Panc1 (cell line): ENCODE results near the gene IGSF5. TPM values are rescaled to one million over a fixed set of nuclear protein-coding genes. Genes with fewer than 3 reads are reported as not detected.

Source experiments
- ATAC-seq: fragments of 200-7000 bp; cut with Tn5 transposase; 2 replicates; pipeline ENCODE4 v1.9.1; 2020; ENCODE audit warnings: mild to moderate bottlenecking, moderate library complexity
- BruUV-seq: library from RNA; stranded (reverse); fragments of 400-500 nt; replicated peaks from 2 replicates; lab custom pipeline; 2021; lab: Mats Ljungman, UMichigan
- CTCF ChIA-PET: fragments of 300-600 bp; sonication (Branson Sonifier 250); formaldehyde crosslinking; loops from one replicate; lab custom pipeline; 2022; ENCODE audit warnings: antibody characterized with exemption; lab: Charles Lee
- POLR2A ChIA-PET: fragments of 300-600 bp; sonication (Branson Sonifier 250); formaldehyde crosslinking; loops from one replicate; lab custom pipeline; 2022; ENCODE audit warnings: antibody characterized with exemption; lab: Charles Lee
- DNase-seq: peaks from one replicate; pipeline ENCODE4 v3.0.0-alpha.2; 2010; ENCODE audit warnings: low read depth, low spot score
- H3K27ac ChIP-seq: 2 replicates; pipeline ENCODE4 v1.5.1; 2011; ENCODE audit warnings: mild to moderate bottlenecking, low read length, inconsistent platforms
- H3K27me3 ChIP-seq: fragments of 200-500 bp; sonication (Bioruptor generic); 2 replicates; pipeline ENCODE4 v1.6.0; 2014; ENCODE audit warnings: low read length, inconsistent platforms; ENCODE audit not compliant: control insufficient read depth, insufficient read depth
- H3K36me3 ChIP-seq: fragments of 200-500 bp; sonication (Bioruptor generic); 2 replicates; pipeline ENCODE4 v1.5.1; 2014; ENCODE audit warnings: inconsistent platforms, mild to moderate bottlenecking, low read length, moderate library complexity; ENCODE audit not compliant: control insufficient read depth, insufficient read depth
- H3K4me1 ChIP-seq: 2 replicates; pipeline ENCODE4 v1.5.1; 2011; ENCODE audit warnings: inconsistent platforms, mild to moderate bottlenecking, low read length, moderate library complexity; ENCODE audit not compliant: control insufficient read depth, insufficient read depth
- H3K4me3 ChIP-seq, 2 experiments: 2 replicates each; pipeline ENCODE4 v1.5.1; 2011 to 2012; ENCODE audit warnings: low read depth in 2 of 2, low read length in 2 of 2, mild to moderate bottlenecking in 2 of 2, inconsistent platforms in 1 of 2, moderate library complexity in 1 of 2
- H3K9me3 ChIP-seq: fragments of 200-500 bp; sonication (Bioruptor generic); 2 replicates; pipeline ENCODE4 v1.5.1; 2014; ENCODE audit warnings: low read depth, mild to moderate bottlenecking, inconsistent platforms, low read length, moderate library complexity; ENCODE audit not compliant: control insufficient read depth, insufficient read depth
- CTCF ChIP-seq: fragments of 450-650 bp; IDR thresholded peaks from 2 replicates; pipeline ENCODE4 v1.5.1; 2017; ENCODE audit warnings: mild to moderate bottlenecking
- POLR2AphosphoS5 ChIP-seq: IDR thresholded peaks from 2 replicates; pipeline ENCODE4 v1.6.1; 2012; ENCODE audit warnings: mild to moderate bottlenecking, low read depth, low read length, moderate library complexity
- REST ChIP-seq, 2 experiments: IDR thresholded peaks; 2 replicates each; pipeline ENCODE4 v1.6.1; 2011 to 2012; ENCODE audit warnings: low read depth in 2 of 2, control low read depth in 1 of 2, low read length in 1 of 2, mild to moderate bottlenecking in 1 of 2, moderate library complexity in 1 of 2; ENCODE audit not compliant: insufficient read depth in 1 of 2
- SIN3A ChIP-seq: IDR thresholded peaks from 2 replicates; pipeline ENCODE4 v1.6.1; 2012; ENCODE audit warnings: low read depth, mild to moderate bottlenecking, low read length, moderate library complexity, borderline replicate concordance; ENCODE audit not compliant: insufficient read depth
- in situ Hi-C: cut with HindIII; loops from 2 replicates; pipeline ENCODE4 v1.10.0; 2016; ENCODE audit warnings: low sequenced_read_pairs, low pct_unique_long_range_greater_than_20kb
- intact Hi-C: fragments of 100-400 bp; cut with micrococcal nuclease; formaldehyde crosslinking; loops from one replicate; pipeline ENCODE4 v1.10.0; 2022; ENCODE audit not compliant: unreplicated experiment
- total RNA-seq: library from RNA; stranded (reverse); gene quantifications from one replicate; pipeline ENCODE4 v1.2.1, GENCODE V29; 2021; ENCODE audit not compliant: unreplicated experiment

Gene IGSF5
- total RNA-seq, 1 experiment from 2014 or later, result not detected

- Histone ChIP-seq H3K4me1 (no peaks in the 10 kb centered on the region), H3K36me3 (no peaks in the 10 kb centered on the region), H3K4me3 (no peak overlapping the region), H3K9me3 (no peaks in the 10 kb centered on the region), H3K27me3 (no peaks in the 10 kb centered on the region), H3K27ac (no peak overlapping the region)
- DNase-seq (no peak), ATAC-seq (no peak)
- in situ Hi-C loops, result no loop called here
- ChIA-PET POLR2A (no interaction called here), CTCF (no interaction called here)
- no TSS peak for BruUV-seq
- intact Hi-C loops, result no loop called here
- TF ChIP-seq REST (IDR thresholded peaks at IDR 0.05; ENCODE audit: insufficient read depth in 1 of 2, low read depth in 2 of 2, low read length in 1 of 2) (no peak), POLR2AphosphoS5 (no peak), CTCF (no peak)
Observed at GRCh38 chr21:39805983-39806382, 61.0 kb downstream of the IGSF5 start.

GRCh38 chr21:39807738-39808137 is 62.8 kb downstream of the IGSF5 start:
- Histone ChIP-seq H3K27me3 (no peaks in the 10 kb centered on the region), H3K4me3 (no peak overlapping the region), H3K27ac (no peak overlapping the region), H3K36me3 (no peaks in the 10 kb centered on the region), H3K4me1 (no peaks in the 10 kb centered on the region), H3K9me3 (no peaks in the 10 kb centered on the region)
- CTCF ChIA-PET, result no interaction called here
- TF ChIP-seq REST (IDR thresholded peaks at IDR 0.05; ENCODE audit: insufficient read depth in 1 of 2, low read depth in 2 of 2, low read length in 1 of 2) (no peak), SIN3A (no peak)
- BruUV-seq, result no TSS peak
- intact Hi-C loops, result no loop called here
- DNase-seq (no peak), ATAC-seq (no peak)
- in situ Hi-C loops, result no loop called here
- POLR2A ChIA-PET, result no interaction called here
